Gastroesophageal sphincter (tissue), 3 donors: ENCODE measurements around the gene ZMIZ1.

Source experiments
- CTCF ChIP-seq, 4 experiments: fragments of 200-600 bp in 2 of 4; fragments of 450-650 bp in 2 of 4; sonication (generic) in 1 of 4; IDR thresholded peaks; one replicate each; pipeline ENCODE4 v1.5.1; 2017 to 2019; ENCODE audit warnings: antibody characterized with exemption in 4 of 4, mild to moderate bottlenecking in 2 of 4, moderate library complexity in 2 of 4
- EP300 ChIP-seq: sonication (generic); formaldehyde crosslinking; IDR thresholded peaks from one replicate; pipeline ENCODE4 v1.6.1; 2017; ENCODE audit warnings: antibody characterized with exemption, mild to moderate bottlenecking
- POLR2A ChIP-seq, 2 donors: fragments of 450-650 bp; IDR thresholded peaks; one replicate each; pipeline ENCODE4 v1.6.1; 2017; ENCODE audit warnings: antibody characterized with exemption in 2 of 2, mild to moderate bottlenecking in 2 of 2, moderate library complexity in 1 of 2
- POLR2AphosphoS5 ChIP-seq: sonication (generic); formaldehyde crosslinking; IDR thresholded peaks from one replicate; pipeline ENCODE4 v1.6.1; 2017; ENCODE audit warnings: antibody characterized with exemption

DNA sequence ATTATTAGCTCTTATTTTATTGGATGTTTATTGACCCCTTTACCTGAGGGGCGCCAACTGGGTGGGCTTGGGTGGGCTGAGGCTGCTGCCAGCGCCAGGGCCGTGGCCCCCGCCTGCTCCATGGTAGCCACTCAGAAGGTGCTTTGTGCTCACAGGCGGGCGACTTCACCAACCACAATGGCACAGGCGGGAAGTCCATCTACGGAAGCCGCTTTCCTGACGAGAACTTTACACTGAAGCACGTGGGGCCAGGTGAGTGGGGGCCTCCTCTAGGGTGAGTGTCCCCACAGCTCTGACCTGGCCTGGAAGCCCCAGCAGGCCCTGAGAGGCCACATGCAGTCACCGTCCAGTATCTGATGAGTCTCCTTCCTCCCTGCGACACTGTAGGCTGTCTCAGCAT, 282.6 kb downstream of the ZMIZ1 start:
- TF ChIP-seq CTCF (IDR thresholded peaks at IDR 0.05) (no peak), POLR2AphosphoS5 (no peak), POLR2A (IDR thresholded peaks at IDR 0.05) (no peak), EP300 (no peak)
